ENCODE measurements around the gene NIT1.
A peak's percentile ranks its signal among the peaks of the same experiment; 100 is the strongest.

NIT1 gene

DNA sequence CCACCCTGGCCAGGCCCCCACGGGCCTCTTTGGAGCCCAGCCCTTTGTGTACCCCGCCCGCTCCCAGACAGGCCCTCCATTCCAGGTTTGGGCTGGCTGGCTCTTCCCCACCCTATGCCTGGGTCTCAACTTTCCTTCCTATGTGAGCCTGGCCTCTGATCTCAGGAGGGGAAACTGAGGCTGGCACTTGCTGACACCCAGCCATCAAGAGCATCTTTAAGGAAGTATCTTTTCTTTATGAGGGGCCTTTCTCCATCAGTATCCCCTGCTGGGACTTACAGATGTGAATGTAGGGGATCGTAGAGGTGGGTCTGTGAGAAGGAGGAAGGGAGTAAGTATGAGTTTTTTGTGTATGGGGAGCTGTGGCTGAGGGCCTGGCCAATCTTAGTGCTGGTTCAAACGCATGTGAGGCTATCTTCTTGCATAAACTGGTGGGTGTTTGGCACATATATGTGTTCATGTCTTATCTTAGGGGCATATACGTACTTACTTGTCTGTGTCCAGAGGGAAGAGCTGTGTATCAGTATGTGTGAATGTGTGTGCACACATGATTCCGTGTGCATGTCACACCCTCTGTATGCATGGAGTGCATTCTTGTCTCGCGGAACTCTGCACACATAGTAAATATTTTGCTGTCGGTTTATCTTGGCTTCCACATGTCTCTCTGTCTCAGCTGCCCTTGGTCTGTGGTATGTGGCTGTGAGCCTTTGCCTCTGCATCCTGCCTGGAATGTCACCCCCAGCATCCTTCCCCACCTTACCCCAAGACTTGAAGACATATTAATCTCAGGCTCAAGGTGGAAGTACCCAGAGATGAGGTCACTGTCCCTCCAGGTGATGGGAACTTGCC is 33.9 kb upstream of the NIT1 start:
- DNase-seq (ENCODE audit: low read depth), result no peak

DNA sequence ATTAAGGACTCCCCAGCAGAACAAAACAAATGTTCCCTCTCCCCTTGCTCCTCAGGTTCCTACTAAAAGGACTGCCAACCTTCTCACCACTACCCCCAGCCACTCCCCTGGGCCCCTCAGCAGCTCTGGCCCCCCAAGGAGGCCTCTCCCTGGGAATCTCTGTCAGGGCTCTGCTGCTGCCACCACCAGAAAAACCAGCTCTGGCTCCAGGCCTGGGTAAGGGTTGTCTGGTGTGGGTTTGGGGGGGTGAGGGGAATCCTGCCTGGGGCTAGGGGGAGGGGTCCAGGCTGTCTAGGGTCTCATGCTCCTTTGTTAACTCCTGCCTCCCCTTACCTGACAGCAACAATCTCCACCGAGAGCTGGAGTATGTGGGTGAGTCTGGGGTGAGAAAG is 33.3 kb upstream of the NIT1 start:
- DNase-seq (ENCODE audit: low read depth), result no peak

DNA sequence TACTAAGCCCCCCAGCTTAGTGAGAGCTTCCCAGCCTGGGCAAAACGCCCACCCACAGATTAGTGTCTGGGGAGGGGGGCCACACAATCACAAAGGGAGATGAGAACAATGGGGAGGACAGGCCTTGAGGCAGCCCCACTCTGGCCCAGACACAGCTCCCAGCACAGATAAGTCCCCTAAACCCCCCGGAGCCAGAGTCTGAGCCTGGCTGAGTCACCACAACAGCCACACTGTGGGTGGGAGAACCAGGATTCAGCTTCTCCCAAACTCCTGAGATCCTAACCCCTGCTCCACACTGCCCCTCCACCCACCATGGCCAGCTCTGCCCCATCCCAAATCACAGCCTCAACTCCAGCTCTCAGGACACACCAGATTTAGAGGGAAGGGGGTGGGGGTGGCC is 32.7 kb upstream of the NIT1 start:
- no peak for DNase-seq (ENCODE audit: low read depth)

DNA sequence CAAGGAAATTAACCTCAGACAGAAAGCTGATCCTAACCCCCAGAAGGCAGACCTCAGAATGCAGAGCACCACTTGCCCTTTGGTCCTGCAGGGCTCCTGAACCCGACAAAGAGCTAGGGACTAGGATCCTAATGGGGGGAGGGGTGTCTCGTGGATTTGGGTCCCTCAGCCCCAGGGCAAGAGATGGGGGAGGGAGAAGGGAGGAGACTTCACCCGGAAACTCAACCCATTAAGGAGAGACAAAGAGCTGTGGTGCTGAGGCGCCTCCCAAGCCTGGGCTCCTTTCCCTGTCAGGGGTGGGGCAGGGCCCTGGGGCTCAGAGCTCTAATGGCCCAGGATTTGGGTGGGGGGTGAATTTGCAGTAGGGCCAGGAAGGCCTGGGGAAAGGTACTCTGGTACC is 31.4 kb upstream of the NIT1 start:
- DNase-seq (ENCODE audit: low read depth), result no peak

DNA sequence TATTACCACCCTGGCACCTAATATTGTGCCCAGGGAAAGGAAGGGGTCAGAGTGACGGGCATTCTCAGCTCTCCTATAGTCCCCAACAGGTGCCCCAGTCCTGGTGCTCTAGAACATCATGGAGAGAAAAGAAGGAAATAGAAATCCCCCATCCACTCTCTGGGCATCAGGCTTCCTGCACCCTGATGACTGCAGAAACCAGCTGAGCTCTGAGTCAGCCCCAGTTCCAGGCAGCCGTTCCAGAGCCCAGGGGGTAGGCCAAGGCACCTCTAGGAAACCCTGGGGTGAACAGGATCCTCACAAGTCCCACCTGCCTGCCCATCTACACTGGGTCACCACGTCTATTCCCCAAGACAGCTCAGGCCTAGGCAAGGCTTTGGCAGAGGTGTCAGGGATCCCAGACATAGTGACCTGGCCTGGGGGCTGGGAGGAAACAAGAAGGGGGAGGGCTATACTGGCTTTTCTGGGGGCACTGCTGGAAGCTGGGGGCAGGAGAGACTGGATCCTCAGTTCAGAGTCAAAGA is 29.3 kb upstream of the NIT1 start:
- no peak for DNase-seq (ENCODE audit: low read depth)

DNA sequence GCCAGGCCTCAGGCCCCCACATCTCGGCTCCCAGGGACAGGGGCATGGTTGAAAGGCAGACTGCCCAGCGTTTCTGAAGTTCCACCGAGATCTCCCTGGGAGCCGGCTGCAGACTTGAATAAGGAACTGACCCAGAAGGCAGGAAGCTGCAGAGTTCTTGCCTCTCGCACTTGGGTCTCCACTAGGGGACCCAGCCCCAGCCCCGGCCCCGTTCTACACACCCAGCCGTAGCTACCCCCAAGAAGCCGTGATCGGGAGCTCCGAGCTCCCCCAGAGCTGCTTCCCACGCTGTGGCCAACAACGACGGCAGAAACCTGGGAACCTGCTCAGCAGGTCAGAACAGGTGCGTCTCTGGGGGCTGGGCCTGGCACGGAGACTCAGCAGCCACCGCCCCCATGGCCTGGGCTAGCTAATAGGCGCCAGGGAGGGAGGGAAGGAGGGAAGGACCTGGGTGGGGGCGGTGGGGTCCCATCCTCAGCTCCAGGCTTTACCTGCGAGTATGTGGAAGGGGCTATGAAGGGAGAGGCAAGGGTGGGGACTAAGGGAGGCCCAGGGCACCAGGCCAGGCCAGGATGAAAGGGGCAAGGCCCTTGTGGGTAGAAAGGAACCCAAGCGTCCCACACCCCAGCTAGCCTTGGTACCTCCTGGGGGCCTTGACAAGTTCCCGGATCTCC is 28.5 kb upstream of the NIT1 start, which contains the start of gene NECTIN4:
TSS of gene NECTIN4 (minus strand) at position 308 of the 674 bp plus-strand sequence. CDS start at position 46, 262 bp downstream.
- no peak for DNase-seq (ENCODE audit: low read depth)

DNA sequence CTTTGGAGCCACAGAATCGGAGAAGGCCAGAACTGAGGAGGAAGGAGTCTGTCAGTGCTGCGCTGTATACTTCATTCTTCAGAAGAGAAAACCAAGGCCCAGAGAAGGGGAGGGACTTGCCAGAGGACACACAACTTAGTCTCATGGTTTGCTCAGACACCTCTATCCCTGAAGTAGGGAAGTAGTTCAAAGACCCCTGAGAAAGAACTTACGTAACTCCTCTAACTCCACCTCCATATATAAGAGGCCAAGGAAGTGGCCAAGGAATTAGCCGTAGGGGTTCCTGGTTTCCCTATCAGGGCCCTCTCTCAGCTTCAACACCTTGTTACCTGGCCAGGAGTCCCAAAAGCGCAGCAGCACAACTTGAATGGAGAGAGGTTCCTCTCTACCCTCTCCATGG is 28.0 kb upstream of the NIT1 start:
- DNase-seq (ENCODE audit: low read depth), result no peak

DNA sequence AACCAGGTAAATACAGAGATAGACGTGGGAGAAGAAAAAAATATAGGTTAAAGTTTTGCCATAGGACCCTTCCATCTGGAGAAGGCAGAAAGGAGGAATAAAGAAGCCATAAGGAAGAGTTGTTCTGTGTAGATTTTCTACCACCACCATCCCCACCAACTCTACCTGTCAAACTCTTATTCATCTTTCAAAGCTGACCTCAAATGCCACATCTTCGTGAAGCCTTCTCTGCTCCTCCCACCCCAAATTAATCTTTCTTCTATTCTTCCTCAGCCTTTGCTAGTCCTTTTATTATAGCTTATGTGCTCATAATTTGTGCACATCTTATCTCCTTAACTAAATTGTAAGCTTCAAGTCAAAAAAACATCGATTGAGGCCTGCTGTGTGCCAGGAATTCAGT is 27.3 kb upstream of the NIT1 start:
- no peak for DNase-seq (ENCODE audit: low read depth)

DNA sequence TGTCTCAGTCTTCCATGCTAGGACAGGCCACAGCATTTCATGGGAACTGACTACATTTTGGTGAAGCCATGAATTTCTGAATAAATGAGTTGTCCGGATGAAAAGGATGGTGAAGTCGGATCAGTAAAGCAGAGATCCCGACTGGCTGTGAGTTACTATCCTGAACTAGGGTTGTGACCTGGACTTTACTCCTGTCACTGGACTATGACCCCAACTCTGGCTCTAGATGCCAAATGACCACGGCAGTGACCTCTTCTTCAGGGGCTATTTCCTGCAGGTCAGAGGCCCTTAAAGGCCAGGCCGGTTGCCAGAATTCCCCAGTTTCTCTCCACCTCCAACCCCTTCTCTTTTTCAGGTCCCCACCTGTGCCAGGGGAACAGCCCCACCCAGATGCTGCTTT is 26.8 kb upstream of the NIT1 start:
- DNase-seq (ENCODE audit: low read depth), result no peak

DNA sequence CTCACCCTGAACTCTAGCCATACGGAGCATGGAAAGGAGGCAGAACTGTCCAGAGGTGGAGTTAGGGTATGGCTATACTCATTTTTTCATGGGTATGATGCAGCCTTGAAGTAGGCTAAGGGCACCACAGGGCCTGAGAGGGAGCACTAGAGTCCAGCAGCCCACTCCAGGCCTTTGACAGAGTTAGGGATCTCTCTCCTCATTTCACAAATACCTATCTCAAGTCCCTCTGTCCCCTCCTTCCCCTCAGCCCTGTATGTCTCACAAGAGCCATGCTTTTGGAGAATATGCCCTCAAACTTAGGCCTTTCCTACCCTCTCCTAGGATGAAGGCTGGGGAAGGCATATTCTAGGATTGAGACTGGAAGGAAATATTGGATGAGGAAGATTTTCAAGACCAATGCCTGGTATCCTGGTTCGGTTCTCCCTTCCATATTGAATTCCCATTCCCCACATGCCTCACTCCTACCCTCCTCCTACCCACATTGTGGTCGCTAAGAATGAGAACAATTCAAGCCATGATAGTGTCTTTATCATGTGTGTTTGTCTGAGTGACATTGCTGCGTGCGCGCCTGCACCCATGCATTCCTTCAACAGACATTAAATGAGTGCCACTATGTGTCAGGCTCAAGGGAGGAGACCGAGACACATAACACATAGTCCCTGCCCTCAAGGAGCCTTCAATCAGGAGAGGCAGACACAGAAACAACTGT is 26.0 kb upstream of the NIT1 start:
- no peak for DNase-seq (ENCODE audit: low read depth)

DNA sequence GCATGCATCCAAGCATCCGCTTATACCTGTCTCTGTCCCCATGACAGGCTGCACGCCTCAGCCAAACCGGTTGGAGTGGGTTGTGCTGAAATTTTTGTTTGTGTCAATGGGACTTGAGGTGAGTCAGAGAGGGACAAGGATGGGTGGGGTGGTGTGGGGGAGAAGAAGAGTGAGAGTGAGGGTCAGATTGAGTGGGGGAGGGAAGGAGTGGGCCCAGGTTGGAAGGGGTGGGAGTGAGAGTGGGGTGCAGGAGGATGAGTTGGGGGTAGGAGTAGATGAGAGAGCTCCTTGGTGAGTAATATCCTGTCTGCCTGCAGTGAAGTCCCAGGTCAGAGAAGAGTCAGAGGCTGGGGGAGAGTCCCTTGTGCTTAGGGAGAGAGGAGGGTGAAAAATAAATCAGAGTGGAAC is 25.3 kb upstream of the NIT1 start:
- no peak for DNase-seq (ENCODE audit: low read depth)

DNA sequence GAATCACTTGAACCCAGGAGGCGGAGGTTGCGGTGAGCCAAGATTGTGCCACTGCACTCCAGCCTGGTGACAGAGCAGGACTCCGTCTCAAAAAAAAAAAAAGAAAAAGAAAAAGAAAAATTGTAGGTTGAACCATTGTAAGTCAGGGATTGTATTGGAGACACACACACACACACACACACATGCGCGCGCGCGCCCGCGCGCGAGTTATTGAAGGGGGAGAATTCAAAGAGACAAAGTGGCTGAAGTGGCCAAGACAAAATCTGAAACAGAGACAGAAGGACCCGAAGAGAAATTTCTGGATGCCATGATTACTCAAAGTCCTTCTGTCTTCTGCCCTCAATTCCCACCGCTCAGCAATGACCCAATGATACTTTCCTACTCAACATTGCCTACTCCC is 23.4 kb upstream of the NIT1 start:
- no peak for DNase-seq (ENCODE audit: low read depth)

DNA sequence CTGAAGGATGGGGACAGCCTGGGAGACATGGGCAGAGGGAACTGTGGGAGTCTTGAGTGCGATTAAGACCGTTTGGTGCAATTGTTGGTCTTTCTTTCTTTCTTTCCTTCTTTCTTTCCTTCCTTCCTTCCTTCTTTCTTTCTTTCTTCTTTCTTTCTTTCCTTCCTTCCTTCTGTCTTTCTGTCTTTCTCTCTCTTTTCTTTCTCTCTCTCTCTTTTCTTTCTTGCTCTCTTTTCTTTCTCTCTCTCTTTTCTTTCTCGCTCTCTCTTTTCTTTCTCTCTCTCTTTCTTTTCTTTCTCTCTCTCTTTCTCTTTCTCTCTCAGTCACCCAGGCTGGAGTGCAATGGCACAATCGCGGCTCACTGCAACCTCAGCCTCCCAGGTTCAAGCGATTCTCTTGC is 22.7 kb upstream of the NIT1 start:
- no peak for DNase-seq (ENCODE audit: low read depth)

DNA sequence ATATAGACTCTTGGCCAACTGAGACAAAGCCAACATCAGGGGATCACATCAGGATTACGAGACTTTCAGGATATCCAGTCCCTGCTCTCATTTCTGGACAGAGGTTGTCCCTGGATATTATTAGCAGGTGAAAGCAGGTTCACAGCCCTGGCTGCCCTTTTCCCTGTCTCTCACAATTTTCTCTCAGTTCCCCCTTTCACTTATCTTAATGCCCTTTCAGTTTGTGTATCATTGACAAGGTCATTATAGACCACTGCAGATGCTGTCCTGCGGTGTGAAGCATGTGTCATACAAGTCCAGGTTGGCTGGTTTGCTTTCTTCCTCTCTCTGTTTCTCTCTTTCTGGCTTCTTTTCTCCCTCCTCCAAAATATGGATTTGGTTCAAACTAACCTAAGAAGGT is 21.9 kb upstream of the NIT1 start:
- DNase-seq (ENCODE audit: low read depth), result no peak

DNA sequence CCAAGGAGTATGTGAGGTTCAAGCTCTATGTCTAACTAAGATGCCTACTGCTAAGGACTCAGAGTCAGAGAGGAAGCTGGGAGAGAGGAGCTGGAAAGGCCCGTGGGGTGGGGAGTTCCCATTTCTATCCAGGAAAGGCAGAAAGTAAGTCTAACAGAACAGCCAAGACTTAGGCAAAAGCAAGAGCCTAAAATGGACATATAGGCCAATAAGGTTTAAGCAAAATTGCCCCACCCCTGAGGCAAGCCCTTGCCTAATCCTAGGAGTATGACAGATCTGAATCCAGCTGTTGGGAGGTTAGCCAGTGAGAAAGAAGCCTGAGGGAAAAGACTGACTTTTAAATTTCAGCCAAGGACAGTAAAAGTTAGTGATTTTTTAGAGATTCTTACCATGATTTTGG is 21.4 kb upstream of the NIT1 start:
- DNase-seq (ENCODE audit: low read depth), result no peak

DNA sequence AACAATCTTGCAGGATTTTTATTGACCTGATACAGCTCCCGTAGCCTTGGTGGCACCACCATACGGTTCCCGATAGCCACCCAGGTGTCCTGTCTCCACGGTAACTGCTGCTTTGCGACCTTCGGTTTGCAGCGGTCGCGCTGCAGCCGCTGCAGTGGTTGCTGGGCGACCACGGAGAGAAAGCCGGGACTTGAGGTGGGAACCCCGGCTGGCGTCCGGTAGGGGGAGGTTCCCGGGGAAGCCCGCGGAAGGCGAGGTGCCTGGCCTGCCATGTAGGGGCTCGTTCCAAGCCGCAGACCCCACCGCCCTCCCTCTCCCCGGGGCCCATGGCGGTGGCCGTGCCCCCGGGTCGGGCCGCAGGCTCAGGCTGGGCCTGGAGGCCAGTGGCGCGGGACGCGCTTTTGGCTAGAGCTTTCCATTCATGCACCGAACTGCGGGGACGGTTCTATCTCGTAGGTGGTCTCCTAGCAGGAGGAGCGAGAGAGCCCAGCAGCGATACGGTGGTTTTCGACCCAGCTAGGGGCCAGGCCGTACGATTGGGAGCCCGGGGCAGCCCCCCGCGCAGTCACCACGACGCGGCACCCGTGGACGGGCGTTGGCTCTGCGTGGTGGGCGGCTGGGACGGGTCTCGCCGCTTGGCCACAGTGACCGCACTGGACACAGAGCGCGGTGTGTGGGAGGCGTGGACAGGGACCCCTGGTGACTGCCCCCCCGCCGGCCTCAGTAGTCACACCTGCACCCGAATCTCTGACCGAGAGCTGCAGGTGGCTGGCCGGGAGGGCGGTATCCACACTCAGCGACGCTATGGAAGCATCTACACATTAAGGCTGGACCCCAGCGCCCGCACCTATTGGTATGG is 19.5 kb upstream of the NIT1 start, which contains the start of gene KLHDC9:
TSS of gene KLHDC9 (plus strand) at position 152 of the 859 bp plus-strand sequence. CDS start at position 327, 175 bp downstream.
- peak; percentile 35 for DNase-seq (ENCODE audit: low read depth)

DNA sequence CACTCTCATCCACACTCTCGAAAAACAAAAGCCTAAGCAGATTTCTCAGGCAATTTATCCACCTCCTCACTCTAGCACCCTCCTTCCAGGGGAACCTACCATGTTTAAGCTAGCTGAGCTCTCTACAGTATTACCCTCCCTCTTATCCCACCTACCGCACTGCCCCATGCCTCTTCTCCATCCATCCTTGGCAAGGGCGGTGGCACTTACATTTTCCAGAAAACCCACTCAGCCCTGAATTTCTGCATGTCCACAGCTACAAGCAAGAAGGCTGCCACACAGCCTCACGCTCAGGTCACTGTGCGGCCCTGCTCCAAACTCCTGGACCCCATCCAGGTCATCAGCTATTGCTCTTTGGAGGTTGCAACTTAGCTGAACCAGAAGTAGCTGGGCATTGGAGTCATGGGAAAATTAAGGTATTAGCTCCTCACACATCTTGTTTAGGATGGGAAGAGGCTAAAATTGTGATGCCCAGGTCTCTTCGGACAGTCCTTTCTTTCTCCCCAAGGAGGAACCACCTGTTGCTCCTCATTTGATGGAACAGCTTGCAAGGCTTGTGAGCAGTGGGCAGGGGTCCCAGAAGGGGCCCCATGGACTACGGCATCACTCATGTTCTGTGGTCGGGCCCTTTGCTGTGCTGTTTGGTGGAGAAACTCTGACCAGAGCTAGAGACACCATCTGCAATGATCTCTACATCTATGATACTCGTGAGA is 18.7 kb upstream of the NIT1 start:
- DNase-seq (ENCODE audit: low read depth), result no peak

DNA sequence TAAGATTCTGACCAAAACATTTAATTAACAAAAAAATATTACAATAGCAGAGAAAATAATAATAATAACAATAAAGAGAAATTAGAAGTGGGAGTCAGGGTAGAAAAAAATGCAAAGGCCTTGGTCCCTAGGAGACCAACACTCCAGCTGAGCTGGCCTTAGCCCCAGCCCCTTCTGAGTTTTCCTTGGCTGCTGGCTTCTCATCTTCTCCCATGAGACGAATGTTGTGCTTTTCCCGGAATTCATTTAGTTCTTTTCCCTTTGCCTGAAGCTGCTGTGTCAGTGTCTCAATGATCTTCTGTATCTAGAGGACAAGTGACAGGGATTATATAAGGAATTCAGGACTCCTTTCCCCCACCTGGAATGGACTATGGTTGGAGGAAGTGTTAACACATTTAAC is 17.3 kb upstream of the NIT1 start:
- no peak for DNase-seq (ENCODE audit: low read depth)

DNA sequence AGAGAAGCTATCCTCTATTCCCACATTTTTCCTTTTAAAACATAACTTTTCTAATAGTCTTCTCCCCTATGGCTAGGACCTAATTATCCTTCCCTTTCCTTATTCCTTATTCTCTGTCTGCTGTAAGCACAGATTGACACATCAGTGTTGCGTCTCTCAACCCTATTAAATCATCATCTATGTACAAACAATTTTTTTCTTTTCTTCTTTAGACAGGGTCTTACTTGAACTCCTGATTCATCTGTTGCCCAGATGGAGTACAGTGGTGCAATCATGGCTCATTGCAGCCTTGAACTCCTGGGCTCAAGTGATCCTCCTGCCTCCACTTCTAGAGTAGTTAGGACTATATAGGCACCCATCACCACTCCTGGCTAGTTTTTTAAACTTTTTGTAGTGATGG is 11.5 kb upstream of the NIT1 start:
- no peak for DNase-seq (ENCODE audit: low read depth)

DNA sequence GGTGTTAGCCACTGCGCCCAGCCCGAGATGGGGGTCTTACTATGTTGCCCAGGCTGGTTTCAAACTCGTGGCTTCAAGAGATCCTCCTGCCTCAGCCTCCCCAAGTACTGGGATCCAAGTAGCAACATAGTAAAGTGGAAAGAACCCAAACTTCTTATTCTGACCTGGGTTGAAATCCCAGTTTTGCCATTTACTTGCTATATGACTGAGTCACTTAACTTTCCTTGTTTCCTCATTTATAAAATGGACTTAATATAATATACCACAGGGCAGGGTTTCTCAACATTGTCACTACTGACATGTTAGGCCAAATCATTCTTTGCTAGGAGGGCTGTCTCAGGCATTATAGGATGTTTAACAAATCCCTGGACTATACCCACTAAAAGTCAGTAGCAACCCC is 6.8 kb upstream of the NIT1 start:
- no peak for DNase-seq (ENCODE audit: low read depth)

DNA sequence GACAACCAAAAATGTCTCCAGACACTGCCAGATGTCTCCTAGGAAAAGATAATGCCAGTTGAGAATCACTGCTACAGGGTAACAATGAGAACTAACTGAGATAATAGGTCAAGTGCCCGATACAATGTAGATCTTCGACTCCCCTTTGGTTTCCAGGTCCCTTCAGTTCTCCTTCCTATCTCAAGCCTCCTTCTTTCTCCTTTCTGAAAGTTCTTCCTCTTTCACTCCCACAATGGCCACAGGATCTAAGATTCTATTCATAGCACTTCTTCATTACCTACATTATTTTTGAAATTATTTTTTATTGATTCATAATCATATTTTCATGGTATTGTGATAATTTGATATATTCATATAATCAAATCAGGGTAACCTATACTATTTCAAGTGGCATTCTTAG is 6.4 kb upstream of the NIT1 start:
- DNase-seq (ENCODE audit: low read depth), result no peak
